Right cardiac atrium (tissue), 5 donors: ENCODE results near the gene CFAP45. TPM values are rescaled to one million over a fixed set of nuclear protein-coding genes. Genes with fewer than 3 reads are reported as not detected.

Source experiments
- ATAC-seq, 2 donors: fragments of 200-7000 bp; cut with Tn5 transposase; one replicate each; pipeline versions ENCODE4 v1.8.0 to v1.9.1; 2020; ENCODE audit warnings: moderate library complexity in 2 of 2, mild to moderate bottlenecking in 1 of 2
- DNase-seq, 3 donors: peaks; one replicate each; pipeline ENCODE4 v3.0.0-alpha.2; 2020
- H3K27ac ChIP-seq: one replicate; pipeline ENCODE4 v1.5.1; 2013; ENCODE audit warnings: mild to moderate bottlenecking, low read length, control low read depth, moderate library complexity
- H3K27me3 ChIP-seq: one replicate; pipeline ENCODE4 v1.6.1; 2013; ENCODE audit not compliant: control insufficient read depth, insufficient read depth
- H3K4me1 ChIP-seq: one replicate; pipeline ENCODE4 v1.6.1; 2013; ENCODE audit warnings: low read length; ENCODE audit not compliant: control insufficient read depth, insufficient read depth
- H3K4me3 ChIP-seq: one replicate; pipeline ENCODE4 v1.5.1; 2013; ENCODE audit warnings: low read length, control low read depth
- H3K9me3 ChIP-seq: one replicate; pipeline ENCODE4 v1.6.1; 2013; ENCODE audit warnings: low read length; ENCODE audit not compliant: control insufficient read depth
- WGBS: extraction: QIAGEN DNeasy Blood & Tissue Kit; methylation state at CpG from one replicate; pipeline ENCODE4 v1.1.7; 2013; 5-methylcytosine and 5-hydroxymethylcytosine counted together
- intact Hi-C, 4 donors: fragments of 100-400 bp; cut with DNase I; formaldehyde crosslinking; loops; one replicate each; pipeline versions ENCODE4 v1.11.0 to v1.14.0; 2022 to 2023
- polyA plus RNA-seq: library from polyadenylated mRNA; stranded (reverse); fragments of 200-250 nt; gene quantifications from one replicate; pipeline ENCODE4 v1.2.3, GENCODE V29; 2013
- total RNA-seq, 4 donors: library from RNA; stranded (reverse); fragmentation: NEBNext Ultra II Directional; extraction: Animal tissue kit (Norgen Biotek cat#: 25700); gene quantifications; one replicate each; pipeline ENCODE4 v1.2.1, GENCODE V29; 2021
- donor health status: healthy with polysubstance abuse.
- donor health status: DM: no; HTN: yes; CAD: no.
- donor health status: DM: no; HTN: no; CAD: no.
- donor health status: DM: no; HTN: yes; CAD: no; lungs with severe emphysema.
- donor health status: DM: yes; HTN: yes; CAD: no.

CFAP45 gene
- total and polyA plus RNA-seq, 5 donors = 3.4 to 9.4 (median 4.1) TPM

DNA sequence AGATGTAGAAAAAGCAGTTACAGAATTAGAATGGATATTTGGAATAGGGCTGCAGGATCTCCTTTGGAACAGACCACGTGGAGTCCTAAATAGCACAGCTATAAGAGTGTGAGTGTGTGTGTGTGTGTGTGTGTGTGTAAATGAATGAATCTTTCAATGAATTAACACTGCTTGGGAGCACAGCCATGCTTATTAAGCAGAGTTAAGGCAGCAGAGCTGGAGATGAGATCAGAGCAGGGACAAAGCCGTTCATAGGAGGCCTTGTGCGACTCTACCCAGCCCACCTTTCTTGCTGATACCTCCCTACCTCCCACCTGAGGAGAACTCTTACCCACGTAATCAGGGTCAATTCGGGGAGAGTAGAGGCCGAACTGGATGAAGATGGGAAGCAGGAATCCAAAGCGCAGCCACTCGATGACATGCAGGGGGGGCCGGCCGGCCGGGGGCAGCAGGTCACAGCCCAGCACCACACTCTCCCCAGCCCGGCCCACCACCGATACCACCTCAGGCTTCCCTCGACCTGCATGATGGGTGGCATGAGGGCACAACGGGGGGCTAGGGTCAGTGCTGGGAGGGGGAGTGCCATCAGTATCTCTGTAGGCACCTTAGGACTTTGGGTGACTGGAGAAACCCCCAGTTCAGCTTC, 42.8 kb upstream of the CFAP45 start:
- H3K9me3 ChIP-seq = no peaks in the 10 kb centered on the region
- no peaks in the 10 kb centered on the region for H3K4me1 ChIP-seq
- WGBS = 91% methylated on average over 15 of the region's 15 CpGs
- no peak overlapping the region for H3K4me3 ChIP-seq
- intact Hi-C loops = no loop called here
- H3K27me3 ChIP-seq = no peaks in the 10 kb centered on the region
- DNase-seq (no peak), ATAC-seq (no peak)
- H3K27ac ChIP-seq = no peak overlapping the region

DNA sequence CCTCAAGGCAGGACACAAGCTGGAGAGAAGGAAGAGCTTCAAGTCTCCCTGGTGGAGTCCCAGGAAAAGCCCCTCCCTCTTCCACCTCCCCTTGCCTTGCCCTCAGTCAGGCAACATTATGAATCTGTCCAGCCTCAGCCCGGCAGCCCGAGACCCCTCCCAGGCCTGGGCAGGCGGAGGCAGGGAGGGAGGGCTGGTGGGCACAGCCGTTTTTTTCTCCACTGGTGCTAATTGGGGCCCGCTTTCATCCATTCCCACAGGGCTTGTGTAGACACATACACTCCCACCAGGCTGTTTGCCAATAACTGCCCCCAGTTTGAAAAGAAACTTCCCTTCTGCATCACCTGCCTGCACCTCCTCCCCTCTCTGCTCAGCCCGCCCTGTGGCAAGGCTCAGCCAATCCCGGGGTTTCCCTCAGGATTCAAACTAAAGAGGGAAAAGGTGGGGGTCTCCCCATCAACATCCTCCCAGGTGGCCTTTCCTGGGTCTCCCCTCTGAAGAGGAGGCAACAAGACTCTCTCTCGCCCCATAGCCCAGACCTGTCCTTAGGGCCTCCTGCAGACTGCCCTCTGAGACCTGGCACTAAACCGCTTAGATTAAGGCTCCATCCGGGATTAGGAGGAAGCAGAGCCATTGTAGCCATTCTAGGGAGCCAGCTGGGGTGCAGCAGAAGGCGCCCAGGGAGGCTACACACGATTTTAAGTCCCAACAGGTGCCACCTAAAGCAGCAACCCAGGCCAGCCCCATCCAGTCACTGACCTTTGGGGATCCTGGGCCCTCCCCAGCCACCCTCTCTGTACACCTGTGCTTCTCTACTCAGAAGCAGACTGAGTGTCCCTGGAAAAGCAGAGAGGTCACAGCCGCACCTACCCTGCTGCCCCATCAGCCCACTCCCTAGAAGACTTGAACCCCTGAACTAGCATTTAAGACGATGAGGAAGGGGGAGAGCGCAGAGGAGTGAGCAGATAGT, 41.9 kb upstream of the CFAP45 start:
- Histone ChIP-seq H3K27ac (no peak overlapping the region), H3K4me1 (no peaks in the 10 kb centered on the region), H3K27me3 (no peaks in the 10 kb centered on the region), H3K9me3 (no peaks in the 10 kb centered on the region), H3K4me3 (no peak overlapping the region)
- ATAC-seq = no peak
- 74% methylated on average over 15 of the region's 15 CpGs for WGBS
- intact Hi-C loops = no loop called here
- DNase-seq = no peak

DNA sequence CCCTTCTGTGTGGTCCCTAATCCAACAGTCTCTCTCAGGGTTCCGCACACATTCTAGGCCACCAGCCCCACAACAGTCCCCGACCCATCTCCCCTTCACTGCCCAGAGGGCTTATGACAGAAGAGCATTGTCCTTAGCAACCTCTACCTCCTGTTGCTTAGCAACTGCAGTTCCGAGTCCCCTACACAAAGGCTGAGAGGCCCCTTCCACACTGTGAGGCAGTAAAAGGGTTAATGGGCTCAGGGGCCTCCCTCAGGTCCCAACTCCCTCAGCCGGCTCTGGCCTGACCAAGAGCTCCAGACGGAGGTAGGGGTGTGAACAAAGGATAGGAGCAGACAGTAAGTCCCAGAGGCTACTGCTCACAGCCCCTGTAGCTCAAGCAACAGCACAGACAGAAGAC, 41.2 kb upstream of the CFAP45 start:
- ATAC-seq = no peak

DNA sequence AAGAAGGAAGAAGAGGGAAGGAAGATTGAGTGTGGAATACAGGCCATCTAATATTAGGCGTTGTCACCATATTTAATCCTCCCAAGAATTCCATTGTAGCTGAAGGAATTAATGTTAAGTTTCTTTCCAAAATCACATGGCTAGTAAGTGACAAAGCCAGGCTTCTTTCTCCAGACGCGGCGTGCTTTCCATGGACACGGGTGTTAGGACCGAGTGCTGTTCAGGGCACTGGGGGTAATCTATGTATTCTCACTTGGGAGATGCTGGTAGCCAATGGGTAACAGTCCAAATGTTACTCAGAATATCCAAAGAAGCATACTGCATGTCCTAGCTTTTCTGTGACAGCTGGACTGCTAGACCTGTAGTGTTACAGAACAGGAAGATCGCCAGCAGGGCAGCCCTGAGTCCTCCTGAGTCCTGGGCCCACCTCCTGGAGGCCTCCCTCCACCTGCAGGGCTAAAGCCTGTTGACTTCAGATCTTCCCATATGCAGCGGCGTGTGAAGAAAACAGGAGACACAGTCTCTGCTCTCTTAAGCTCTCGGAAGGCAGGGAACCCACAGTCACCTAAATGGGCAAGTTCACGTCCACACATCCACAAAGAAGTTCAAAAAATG, 40.1 kb upstream of the CFAP45 start:
- no peaks in the 10 kb centered on the region for H3K9me3 ChIP-seq
- H3K27ac ChIP-seq = no peak overlapping the region
- no peak for ATAC-seq
- no peaks in the 10 kb centered on the region for H3K27me3 ChIP-seq
- 84% methylated on average over 11 of the region's 11 CpGs for WGBS
- H3K4me3 ChIP-seq = no peak overlapping the region
- H3K4me1 ChIP-seq = no peaks in the 10 kb centered on the region
- DNase-seq = no peak
- intact Hi-C loops = no loop called here

More for the DNA sequence above, 41.2 kb upstream of the CFAP45 start:
- H3K9me3 ChIP-seq = no peaks in the 10 kb centered on the region
- no peak for DNase-seq
- WGBS = 73% methylated on average over 5 of the region's 5 CpGs
- H3K4me3 ChIP-seq = no peak overlapping the region
- H3K4me1 ChIP-seq = no peaks in the 10 kb centered on the region
- intact Hi-C loops = no loop called here
- no peak overlapping the region for H3K27ac ChIP-seq
- H3K27me3 ChIP-seq = no peaks in the 10 kb centered on the region

DNA sequence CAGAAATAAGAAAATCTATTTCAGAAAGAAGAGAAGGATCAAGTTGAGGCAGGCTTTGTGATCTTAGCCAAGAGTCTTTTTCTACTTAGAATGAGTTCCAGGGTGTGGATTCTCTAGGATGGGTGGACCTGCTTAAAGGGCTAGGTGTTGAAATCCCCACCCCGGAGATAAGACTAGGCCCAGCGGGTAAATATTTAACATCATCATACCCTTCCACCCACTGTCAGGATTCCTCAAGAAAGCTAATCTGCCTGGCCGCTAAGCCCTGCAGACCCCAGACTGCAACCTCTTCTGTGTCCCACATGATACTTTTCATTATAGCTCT, 39.7 kb upstream of the CFAP45 start:
- DNase-seq (no peak), ATAC-seq (no peak)
- Histone ChIP-seq H3K4me1 (no peaks in the 10 kb centered on the region), H3K27ac (no peak overlapping the region), H3K4me3 (no peak overlapping the region), H3K9me3 (no peaks in the 10 kb centered on the region), H3K27me3 (no peaks in the 10 kb centered on the region)
- WGBS = 69% methylated on average over 3 of the region's 3 CpGs
- intact Hi-C loops = loop anchor here (5.0 kb wide), 2 partner anchors 68 to 142 kb away; no protein-coding TSS in a partner anchor

DNA sequence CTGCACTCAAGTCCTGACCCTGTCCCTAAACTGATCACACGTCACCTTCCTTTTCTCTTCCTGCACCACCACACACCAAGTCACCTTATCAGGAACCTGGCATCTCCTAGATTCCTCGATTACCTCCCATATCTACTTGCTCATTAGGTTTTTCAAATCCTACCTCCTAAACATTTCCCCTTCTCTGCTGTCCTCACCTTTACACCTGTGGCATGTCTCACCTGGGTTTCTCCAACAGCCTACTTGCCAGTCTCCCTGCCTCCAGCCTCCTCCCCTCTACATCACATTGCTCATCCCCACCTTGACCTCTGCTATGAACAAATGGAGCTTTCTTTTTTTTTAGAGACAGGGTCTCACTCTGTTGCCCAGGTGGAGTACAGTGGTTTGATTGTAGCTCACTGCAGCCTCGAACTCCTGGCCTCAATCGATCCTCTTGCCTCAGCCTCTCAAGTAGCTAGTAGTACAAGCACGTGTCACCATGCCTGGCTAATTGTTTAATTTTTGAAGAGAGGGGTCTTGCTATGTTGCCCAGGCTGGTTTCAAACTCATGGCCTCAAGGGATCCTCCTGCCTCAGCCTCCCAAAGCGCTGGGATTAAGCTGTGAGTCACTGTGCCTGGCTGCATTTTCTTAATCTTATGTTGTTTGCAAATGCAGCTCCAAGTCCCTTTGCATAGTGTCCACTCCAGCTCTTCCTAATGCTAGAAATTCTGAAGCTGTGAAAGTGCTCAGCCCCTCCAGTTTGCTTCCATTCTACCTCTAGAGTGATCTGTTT, 39.1 kb upstream of the CFAP45 start:
- no peaks in the 10 kb centered on the region for H3K4me1 ChIP-seq
- no peak for ATAC-seq
- no peaks in the 10 kb centered on the region for H3K9me3 ChIP-seq
- H3K4me3 ChIP-seq = no peak overlapping the region
- intact Hi-C loops = loop anchor here (5.0 kb wide), 2 partner anchors 68 to 142 kb away; no protein-coding TSS in a partner anchor
- no peak overlapping the region for H3K27ac ChIP-seq
- 86% methylated on average over 6 of the region's 6 CpGs for WGBS
- no peak for DNase-seq
- no peaks in the 10 kb centered on the region for H3K27me3 ChIP-seq

DNA sequence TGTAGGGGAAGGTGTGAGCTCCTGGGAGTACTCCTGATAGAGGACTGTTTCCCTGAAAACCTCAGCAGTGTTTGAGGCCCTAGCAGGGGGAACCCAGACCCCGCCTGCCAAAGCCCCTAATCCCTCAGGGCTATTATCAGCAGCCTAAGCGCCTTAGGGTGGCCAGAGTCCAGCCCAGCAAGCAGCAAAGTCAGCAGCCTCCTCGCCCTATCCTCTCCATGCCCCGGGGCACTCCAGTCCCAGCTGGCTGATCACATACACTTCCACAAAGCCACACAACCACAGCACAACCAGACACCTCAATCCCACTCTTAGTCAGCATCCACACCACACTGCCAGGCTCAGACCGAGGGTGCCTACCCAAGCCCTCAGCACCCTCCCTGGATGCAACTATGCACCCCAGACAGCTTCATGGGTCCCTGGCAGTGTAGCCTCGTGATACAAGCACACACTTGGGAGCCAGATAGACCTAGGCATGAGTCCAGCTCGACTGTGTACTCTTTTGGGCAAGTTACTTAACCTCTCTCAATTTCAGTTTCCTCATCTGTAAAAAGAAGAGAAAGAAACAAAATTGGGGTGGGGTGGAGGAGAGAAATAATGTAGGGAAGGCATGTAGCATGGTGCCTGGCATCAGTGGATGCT, 38.4 kb upstream of the CFAP45 start:
- 52% methylated on average over 7 of the region's 7 CpGs for WGBS
- no peaks in the 10 kb centered on the region for H3K27me3 ChIP-seq
- intact Hi-C loops = loop anchor here (5.0 kb wide), 2 partner anchors 69 to 141 kb away; no protein-coding TSS in a partner anchor
- H3K4me1 ChIP-seq = no peaks in the 10 kb centered on the region
- no peaks in the 10 kb centered on the region for H3K9me3 ChIP-seq
- ATAC-seq = no peak
- H3K4me3 ChIP-seq = no peak overlapping the region
- DNase-seq = no peak
- H3K27ac ChIP-seq = no peak overlapping the region

DNA sequence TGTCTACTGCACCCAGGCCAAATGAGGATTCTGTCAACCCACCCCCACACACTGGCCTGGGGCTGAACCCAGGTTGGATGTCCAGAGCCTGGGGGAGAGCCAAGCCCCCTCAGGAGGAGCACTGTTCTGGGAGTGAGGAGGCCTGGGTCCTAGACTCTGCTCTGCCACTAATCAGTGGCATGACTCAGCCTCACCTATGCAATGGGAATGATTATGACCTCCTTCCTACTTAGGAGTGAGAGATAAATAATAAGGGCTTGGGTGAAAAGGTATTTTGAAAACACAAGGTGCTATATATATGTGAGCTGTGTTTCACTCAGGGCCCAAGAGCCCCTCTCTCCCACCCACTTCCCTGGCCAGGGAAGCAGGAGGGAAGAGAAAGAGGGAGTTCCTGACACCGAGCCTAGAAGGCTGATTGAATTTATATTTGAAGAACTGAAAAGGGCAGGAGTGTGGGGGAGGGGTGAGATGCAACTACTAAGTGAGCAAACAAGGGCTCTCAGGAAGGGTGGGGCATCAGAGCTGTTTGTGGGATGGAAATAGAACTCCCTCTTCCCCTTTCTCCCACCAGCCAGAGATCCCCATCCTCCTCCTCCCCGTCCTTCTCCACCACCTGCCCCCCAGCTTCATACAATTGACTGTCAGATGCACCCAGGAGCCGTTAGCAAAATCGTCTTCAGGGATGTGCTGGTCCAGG, 37.2 kb upstream of the CFAP45 start:
- H3K27me3 ChIP-seq = no peaks in the 10 kb centered on the region
- ATAC-seq = peak; percentile 3 to 5
- intact Hi-C loops = loop anchor here (2.0 to 5.0 kb wide), 3 partner anchors 70 to 140 kb away; no protein-coding TSS in a partner anchor

DNA sequence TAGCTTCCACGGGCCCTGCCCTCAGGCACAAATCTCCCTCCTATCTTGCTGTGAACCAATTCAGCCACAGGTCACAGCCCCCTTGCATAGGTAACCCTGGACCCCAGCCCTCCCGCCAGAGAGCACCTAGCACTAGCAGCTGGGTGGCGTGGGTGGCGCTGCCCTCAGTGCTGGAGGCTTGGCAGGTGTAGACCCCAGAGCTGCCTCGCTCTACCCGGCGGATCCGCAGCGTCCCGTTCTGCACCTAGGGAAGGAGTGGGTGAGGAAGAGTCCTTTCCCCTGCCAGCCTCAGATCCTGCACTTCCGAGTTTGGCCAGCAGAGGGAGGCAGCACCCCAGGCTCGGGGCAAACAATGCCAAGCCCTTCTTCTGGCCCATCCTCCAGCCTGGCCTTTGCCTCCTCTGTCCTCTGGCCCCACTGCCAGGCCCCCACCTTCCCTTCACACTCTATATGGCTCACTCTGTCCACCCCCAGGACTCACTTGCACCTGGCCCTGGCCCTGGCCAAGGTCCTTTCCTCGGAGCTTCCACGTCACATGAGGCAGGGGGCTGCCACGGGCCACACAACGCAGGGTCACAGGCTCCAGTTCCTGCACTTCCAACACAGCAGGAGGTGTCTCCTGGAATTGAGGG, 36.4 kb upstream of the CFAP45 start:
- WGBS = 35% methylated on average over 16 of the region's 16 CpGs
- intact Hi-C loops = loop anchor here (2.0 to 5.0 kb wide), 3 partner anchors 71 to 139 kb away; no protein-coding TSS in a partner anchor
- no peak overlapping the region for H3K4me3 ChIP-seq
- ATAC-seq (peak; percentile 64), DNase-seq (peak; percentile 66 to 90 (median 88))
- H3K27ac ChIP-seq = no peak overlapping the region
- no peaks in the 10 kb centered on the region for H3K9me3 ChIP-seq
- no peaks in the 10 kb centered on the region for H3K4me1 ChIP-seq
- no peaks in the 10 kb centered on the region for H3K27me3 ChIP-seq

More for the DNA sequence above, 37.2 kb upstream of the CFAP45 start:
- no peak overlapping the region for H3K4me3 ChIP-seq
- no peaks in the 10 kb centered on the region for H3K9me3 ChIP-seq
- DNase-seq = no peak
- no peak overlapping the region for H3K27ac ChIP-seq
- WGBS = 43% methylated on average over 4 of the region's 4 CpGs
- H3K4me1 ChIP-seq = no peaks in the 10 kb centered on the region
